Right lobe of liver (tissue), 6 donors: ENCODE results near the gene GINM1. TPM values are rescaled to one million over a fixed set of nuclear protein-coding genes. Genes with fewer than 3 reads are reported as not detected.

Experiments used
- ATAC-seq, 4 donors: fragments of 200-7000 bp; cut with Tn5 transposase; one replicate each; pipeline ENCODE4 v1.9.1; 2020; ENCODE audit warnings: mild to moderate bottlenecking in 4 of 4, moderate library complexity in 4 of 4
- DNase-seq, 3 donors: peaks; one replicate each; pipeline ENCODE4 v3.0.0-alpha.2; 2020
- H3K27ac ChIP-seq, 3 donors: fragments of 200-600 bp; one replicate each; pipeline ENCODE4 v1.8.0; 2022
- H3K27me3 ChIP-seq, 2 donors: fragments of 200-600 bp; one replicate each; pipeline ENCODE4 v1.8.0; 2022
- H3K36me3 ChIP-seq, 4 donors: fragments of 200-600 bp; sonication (generic) in 1 of 4; one replicate each; pipeline versions ENCODE4 v1.5.1 to v1.8.0; 2017 to 2022; ENCODE audit warnings: control low read depth in 1 of 4
- H3K4me1 ChIP-seq, 4 donors: fragments of 200-600 bp; sonication (generic) in 1 of 4; one replicate each; pipeline versions ENCODE4 v1.5.1 to v1.8.0; 2017 to 2022; ENCODE audit warnings: control low read depth in 1 of 4
- H3K4me3 ChIP-seq, 3 donors: fragments of 200-600 bp; one replicate each; pipeline ENCODE4 v1.8.0; 2022
- H3K9me3 ChIP-seq, 4 donors: fragments of 200-600 bp; sonication (generic) in 1 of 4; one replicate each; pipeline versions ENCODE4 v1.5.1 to v1.8.0; 2017 to 2022; ENCODE audit warnings: control low read depth in 1 of 4
- POLR2A ChIP-seq: fragments of 450-650 bp; IDR thresholded peaks from one replicate; pipeline ENCODE4 v1.6.1; 2017; ENCODE audit warnings: antibody characterized with exemption, mild to moderate bottlenecking
- WGBS: methylation state at CpG from one replicate; pipeline ENCODE4 v1.1.6; 2018; ENCODE audit warnings: low coverage, low lambda C conversion rate; ENCODE audit not compliant: insufficient coverage; ENCODE audit errors: missing lambda C conversion rate; 5-methylcytosine and 5-hydroxymethylcytosine counted together
- intact Hi-C, 2 donors: fragments of 100-400 bp; cut with DNase I; formaldehyde crosslinking; loops; one replicate each; pipeline versions ENCODE4 v1.11.2 to v1.14.1; 2022
- total RNA-seq, 6 experiments: library from RNA; depleted of rRNA in 2 of 6; stranded (reverse); fragments of >200 nt in 2 of 6; fragmentation: NEBNext Ultra II Directional in 3 of 6; extraction: Animal tissue kit (Norgen Biotek cat#: 25700) in 3 of 6; gene quantifications; one replicate each; pipeline versions ENCODE4 v1.1.0 to v1.2.4, GENCODE V29; 2016 to 2023
- TF ChIP-seq, protein P1 (sequence below), 4 donors: fragments of 200-600 bp in 3 of 4; fragments of 450-650 bp in 1 of 4; IDR thresholded peaks; one replicate each; pipeline versions ENCODE4 v1.5.1 to v1.8.0; 2016 to 2022; ENCODE audit warnings: antibody characterized with exemption in 4 of 4, mild to moderate bottlenecking in 2 of 4
- donor health status: DM: no; HTN: yes; CAD: no.
- donor health status: DM: no; HTN: no; CAD: no.
- donor health status: DM: no; HTN: no; CAD: no.
- donor health status: DM: no; HTN: yes; CAD: no.
- donor health status: DM: no; HTN: yes; CAD: no.

Gene GINM1
- total RNA-seq, 6 experiments from 2014 or later, result 20.1 to 26.0 (median 21.8) TPM

DNA sequence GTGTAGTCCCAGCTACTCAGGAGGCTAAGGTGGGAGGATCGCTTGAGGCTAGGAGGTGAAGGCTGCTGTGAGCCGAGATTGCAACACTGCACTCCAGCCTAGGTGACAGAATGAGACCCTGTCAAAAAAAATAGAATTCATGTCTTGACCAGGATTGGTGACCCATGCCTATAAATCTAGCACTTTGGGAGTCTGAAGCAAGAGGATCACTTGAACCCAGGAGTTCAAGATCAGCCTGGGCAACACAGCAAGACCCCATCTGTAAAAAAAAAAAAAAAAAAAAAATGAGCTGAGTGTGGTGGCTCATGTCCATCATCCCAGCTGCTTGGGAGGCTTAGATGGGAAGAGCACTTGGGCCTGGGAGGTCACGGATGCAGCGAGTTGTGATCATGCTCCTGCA is 34.3 kb downstream of the GINM1 start:
- intact Hi-C loops, result no loop called here
- no peak for DNase-seq
- Histone ChIP-seq H3K4me1 (no peaks in the 10 kb centered on the region), H3K27ac (no peak overlapping the region), H3K4me3 (no peak overlapping the region), H3K27me3 (no peaks in the 10 kb centered on the region), H3K9me3 (no peaks in the 10 kb centered on the region), H3K36me3 (peaks cover 0 to 18% (median 8%) of the 10 kb centered on the region in 4 donors)
- ATAC-seq, result no peak
- TF ChIP-seq, protein P1, sequence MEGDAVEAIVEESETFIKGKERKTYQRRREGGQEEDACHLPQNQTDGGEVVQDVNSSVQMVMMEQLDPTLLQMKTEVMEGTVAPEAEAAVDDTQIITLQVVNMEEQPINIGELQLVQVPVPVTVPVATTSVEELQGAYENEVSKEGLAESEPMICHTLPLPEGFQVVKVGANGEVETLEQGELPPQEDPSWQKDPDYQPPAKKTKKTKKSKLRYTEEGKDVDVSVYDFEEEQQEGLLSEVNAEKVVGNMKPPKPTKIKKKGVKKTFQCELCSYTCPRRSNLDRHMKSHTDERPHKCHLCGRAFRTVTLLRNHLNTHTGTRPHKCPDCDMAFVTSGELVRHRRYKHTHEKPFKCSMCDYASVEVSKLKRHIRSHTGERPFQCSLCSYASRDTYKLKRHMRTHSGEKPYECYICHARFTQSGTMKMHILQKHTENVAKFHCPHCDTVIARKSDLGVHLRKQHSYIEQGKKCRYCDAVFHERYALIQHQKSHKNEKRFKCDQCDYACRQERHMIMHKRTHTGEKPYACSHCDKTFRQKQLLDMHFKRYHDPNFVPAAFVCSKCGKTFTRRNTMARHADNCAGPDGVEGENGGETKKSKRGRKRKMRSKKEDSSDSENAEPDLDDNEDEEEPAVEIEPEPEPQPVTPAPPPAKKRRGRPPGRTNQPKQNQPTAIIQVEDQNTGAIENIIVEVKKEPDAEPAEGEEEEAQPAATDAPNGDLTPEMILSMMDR (IDR thresholded peaks at IDR 0.05), result no peak
- TF ChIP-seq POLR2A, result no peak
- WGBS, result 100% methylated on average over 4 of the region's 4 CpGs

DNA sequence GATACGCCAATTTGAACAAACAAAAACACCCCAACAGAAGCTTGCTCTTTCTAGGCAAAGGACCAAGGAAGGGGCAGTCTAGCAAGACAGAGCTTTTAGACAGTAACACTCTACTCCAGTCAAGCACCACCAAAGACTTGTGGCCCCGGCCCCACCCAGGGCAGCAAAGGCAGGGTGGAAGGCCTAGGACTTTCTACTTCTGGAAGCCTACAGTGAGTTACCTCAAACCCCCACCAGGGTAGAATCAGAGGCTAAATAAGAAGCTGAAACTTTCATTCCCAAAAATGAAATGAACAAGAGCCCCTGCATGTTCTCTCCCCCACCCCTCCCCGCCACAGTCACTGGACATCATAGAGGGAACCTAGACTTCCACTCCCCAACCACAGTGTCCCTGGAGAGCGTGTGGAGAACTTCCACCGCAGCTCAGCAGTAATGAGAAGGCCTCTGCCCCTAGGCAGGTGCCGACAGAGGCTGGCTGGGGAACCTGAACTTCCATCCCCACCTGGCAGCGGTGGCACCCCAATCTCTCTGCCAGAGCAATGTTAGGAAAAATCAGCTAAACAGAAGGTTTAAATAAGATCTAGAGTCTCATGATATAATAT is 42.3 kb downstream of the GINM1 start:
- Histone ChIP-seq H3K27me3 (no peaks in the 10 kb centered on the region), H3K4me1 (no peaks in the 10 kb centered on the region), H3K9me3 (peaks cover 0 to 3% (median 0%) of the 10 kb centered on the region in 4 donors), H3K4me3 (no peak overlapping the region), H3K36me3 (no peaks in the 10 kb centered on the region), H3K27ac (no peak overlapping the region)
- DNase-seq (no peak), ATAC-seq (no peak)
- intact Hi-C loops, result no loop called here
- WGBS, result 90% methylated on average over 2 of the region's 7 CpGs
- TF ChIP-seq POLR2A, result no peak
- TF ChIP-seq, protein P1 (IDR thresholded peaks at IDR 0.05), result no peak

DNA sequence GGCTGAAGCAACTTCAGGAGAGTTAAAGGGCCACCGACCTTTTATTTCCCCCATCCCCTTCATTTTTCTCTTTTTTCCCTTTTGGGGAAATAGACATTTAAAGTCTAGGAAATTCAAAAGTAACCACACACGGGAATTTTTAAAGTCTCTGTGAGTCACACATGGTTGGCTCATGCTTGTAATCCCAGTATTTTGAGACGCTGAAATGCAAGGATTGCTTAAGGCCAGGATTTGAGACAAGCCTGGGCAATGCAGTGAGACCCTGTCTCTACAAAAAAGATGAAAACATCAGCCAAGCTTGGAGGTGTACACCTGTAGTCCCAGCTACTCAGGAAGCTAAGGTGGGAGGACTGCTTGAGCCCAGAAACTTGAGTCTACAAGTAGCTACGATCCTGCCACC is 48.2 kb downstream of the GINM1 start:
- intact Hi-C loops, result no loop called here

DNA sequence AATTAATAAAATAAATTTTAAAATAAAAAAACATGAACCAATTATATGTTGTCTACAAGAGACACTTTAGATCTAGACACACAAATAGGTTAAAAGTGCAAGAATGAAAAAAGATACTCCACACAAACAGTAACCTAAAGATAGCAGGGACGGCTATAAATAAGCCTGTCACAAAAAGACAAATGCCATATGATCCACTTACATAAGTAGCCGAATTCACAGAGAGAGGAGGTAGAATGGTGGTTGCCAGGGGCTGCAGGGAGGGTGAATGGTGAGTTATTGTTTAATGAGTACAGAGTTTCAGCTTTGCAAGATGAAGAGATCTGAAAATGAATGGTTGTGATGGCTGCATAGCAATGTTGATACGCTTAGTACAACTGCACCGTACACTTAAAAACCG is 49.6 kb downstream of the GINM1 start:
- Histone ChIP-seq H3K4me1 (no peaks in the 10 kb centered on the region), H3K36me3 (peaks cover 0 to 5% (median 0%) of the 10 kb centered on the region in 4 donors), H3K9me3 (peaks cover 0 to 3% (median 0%) of the 10 kb centered on the region in 4 donors), H3K27me3 (no peaks in the 10 kb centered on the region), H3K27ac (no peak overlapping the region), H3K4me3 (no peak overlapping the region)
- intact Hi-C loops, result no loop called here
- TF ChIP-seq, protein P1 (IDR thresholded peaks at IDR 0.05), result no peak
- no peak for TF ChIP-seq POLR2A
- WGBS, result 77% methylated on average over 5 of the region's 5 CpGs
- ATAC-seq, result no peak
- DNase-seq, result no peak

More for the DNA sequence above, 48.2 kb downstream of the GINM1 start:
- H3K4me1 ChIP-seq, result no peaks in the 10 kb centered on the region
- peaks cover 0 to 3% (median 0%) of the 10 kb centered on the region in 4 donors for H3K36me3 ChIP-seq
- TF ChIP-seq POLR2A, result no peak
- TF ChIP-seq, protein P1 (IDR thresholded peaks at IDR 0.05), result no peak
- H3K27me3 ChIP-seq, result no peaks in the 10 kb centered on the region
- peaks cover 0 to 3% (median 0%) of the 10 kb centered on the region in 4 donors for H3K9me3 ChIP-seq
- ATAC-seq (no peak), DNase-seq (no peak)
- 95% methylated on average over 4 of the region's 4 CpGs for whole genome bisulfite sequencing
- no peak overlapping the region for H3K27ac ChIP-seq
- H3K4me3 ChIP-seq, result no peak overlapping the region
